ENCODE data around the gene SIGLEC11. TPM values are rescaled to one million over a fixed set of nuclear protein-coding genes. Genes with fewer than 3 reads are reported as not detected.
A peak's percentile ranks its signal among the peaks of the same experiment; 100 is the strongest.
"Not testable (repeated sequence)": the region's sequence is repeated elsewhere in the genome, so short reads cannot be mapped to it uniquely, and the experiment has no call there.

The SIGLEC11 gene
- total RNA-seq, 1 donor from 2014 or later = not detected

DNA sequence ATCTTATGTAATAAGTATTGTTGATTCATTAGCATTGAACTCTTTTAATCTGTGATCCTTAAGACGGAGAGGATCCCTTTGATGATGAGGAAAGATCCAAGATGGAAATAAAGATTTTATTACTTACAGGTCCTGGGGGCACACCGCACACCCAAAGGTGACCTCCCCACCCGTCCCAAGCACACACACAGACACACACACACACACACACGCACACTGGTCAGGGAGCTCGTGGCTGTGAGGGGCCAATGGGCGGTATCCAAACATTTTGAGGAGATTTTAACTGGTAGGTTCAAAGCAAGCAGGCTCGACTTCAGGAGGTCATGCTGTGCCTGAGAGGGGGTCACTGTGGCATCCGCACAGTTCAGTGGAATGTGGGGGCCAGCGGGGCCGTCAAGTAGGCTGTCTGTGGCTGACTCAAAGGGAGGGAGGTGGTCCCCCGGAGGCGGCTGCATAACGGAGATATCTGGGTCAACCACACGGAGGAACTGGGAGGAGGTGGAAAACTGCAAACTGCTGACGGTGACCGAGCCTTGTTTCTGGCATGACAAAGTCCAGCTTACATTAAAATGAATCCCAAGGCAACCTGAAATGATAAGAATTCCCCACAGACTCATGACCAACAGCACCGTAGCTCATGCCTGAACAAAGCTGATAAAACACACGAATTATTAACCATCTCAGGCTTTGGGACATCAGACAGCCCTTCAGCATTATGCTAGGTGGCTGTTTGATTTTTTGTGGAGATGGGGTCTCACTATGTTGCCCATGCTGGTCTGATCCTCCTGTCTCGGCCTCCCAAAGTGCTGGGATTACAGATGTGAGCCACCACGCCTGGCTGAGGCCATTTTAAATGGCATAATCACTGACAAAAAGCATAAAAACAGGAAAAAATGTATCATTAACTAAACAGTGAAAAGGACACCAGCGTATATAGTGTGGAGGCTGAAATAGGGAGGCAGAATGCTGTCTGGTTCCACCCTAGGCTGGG, 20.9 kb upstream of the SIGLEC11 start:
- DNase-seq (ENCODE audit: low read depth) = no peak

DNA sequence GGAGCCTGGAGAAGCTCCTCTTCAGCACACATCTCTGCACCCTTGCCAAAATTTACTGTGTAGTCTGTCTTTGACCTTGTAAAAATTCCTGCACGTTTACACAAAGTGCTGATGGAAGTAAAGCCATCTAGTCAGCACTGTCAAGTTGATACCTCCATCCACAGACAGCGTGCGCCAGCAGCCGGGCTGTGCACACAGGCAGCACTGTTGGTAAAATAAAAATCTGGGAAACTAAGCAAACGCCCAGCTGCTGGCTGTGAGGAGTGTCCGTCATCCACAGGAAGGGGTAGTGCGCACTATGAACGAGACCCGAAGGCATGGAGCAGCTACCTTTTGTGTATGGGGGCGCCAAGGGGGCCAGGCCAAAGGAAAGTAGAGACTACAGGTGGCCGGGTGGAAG, 17.4 kb upstream of the SIGLEC11 start:
- no peak for DNase-seq (ENCODE audit: low read depth)

DNA sequence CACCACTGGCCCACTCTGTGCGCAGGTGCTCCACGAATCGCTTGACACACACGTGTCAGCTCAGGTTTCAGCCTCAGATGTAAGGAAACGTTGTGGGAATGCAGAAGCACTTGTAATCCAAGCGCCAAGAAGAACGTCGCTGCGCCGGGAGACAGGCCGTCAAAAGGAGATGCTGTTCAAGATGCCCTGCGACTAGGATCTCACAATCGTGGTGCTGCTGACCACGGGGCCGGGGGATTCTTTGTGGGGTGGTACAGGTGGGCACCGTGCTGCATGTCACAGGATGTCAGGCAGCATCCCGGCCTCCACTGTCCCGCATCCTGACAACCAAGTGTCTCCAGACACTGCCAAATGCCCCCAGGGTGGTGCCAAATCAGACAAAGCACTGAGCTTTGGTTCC, 16.9 kb upstream of the SIGLEC11 start:
- no peak for DNase-seq (ENCODE audit: low read depth)

DNA sequence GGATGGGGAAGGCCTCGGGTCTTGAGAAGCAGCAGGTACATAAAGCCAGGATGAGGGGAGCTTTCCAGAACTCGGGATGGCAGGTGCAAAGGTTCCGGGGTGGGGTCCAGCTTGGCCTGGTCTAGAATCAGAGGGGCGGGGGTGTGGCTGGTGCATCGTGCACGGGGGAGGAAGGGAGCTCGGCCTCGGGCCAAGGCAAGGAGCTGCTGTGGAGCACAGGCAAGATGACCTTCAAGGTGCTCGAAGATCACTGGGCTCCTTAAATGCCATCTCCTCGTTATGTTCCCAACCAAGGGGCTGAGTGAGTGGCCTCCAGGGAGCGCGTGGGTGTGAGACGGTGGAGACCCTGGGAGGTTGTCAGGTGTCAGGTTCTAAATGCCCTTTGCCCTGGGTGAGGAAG, 16.1 kb upstream of the SIGLEC11 start:
- no peak for DNase-seq (ENCODE audit: low read depth)

DNA sequence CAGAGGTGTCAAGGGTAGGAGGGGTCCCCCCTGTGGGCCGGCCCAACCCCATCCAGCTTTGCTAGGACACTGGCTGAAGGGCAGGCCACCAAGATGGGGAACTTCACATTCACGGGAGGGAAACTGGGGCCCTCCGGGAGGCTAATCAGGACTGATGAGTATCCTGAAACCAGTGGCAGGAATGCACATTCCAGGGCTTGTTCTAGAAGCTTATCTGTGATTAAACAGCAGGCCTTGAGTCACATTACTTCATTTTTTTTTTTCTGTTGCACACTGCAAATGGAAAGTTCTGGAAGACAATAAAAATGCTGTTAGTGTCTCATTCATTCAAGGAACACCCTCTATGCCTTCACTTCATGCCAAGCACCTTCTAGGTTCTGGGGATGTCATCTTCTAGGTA, 15.5 kb upstream of the SIGLEC11 start:
- DNase-seq (ENCODE audit: low read depth) = no peak

DNA sequence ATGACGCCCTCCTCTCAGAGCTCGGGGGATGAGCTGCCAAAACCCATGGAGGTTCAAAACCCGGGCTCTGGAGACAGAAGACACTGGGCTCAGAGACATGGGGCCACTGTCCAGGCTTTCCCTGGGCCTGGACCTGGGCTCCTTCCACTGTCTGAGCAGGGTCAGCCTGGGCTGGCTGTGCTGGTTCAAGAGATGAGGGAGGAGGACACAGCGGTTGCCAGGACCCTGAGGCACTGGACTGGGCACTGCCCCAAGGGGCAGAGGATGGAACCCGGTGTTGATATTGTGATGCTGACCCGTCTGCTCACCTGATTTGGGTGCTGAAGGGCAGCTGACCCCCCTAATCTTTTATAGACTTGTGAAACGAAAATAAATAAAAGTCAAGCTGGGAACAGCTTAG, 14.1 kb upstream of the SIGLEC11 start:
- no peak for DNase-seq (ENCODE audit: low read depth)

DNA sequence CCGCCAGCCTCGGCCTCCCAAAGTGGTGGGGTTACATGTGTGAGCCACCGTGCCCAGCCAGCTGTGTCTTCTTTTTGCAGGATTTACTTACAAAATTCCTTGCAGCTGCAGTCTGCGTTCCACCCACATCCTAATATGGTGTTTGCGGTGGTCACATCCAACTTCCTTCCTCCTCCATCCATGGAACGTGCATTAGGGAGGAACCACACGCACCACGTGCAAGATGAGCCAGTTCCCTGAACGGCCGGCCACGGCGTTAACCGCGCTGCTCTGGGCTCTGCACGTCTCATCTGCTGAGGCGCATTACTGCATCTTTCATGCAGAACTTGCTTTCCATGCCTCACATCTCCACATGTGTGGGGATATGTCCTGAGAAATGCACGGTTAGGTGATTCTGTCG, 13.0 kb upstream of the SIGLEC11 start:
- no peak for DNase-seq (ENCODE audit: low read depth)

DNA sequence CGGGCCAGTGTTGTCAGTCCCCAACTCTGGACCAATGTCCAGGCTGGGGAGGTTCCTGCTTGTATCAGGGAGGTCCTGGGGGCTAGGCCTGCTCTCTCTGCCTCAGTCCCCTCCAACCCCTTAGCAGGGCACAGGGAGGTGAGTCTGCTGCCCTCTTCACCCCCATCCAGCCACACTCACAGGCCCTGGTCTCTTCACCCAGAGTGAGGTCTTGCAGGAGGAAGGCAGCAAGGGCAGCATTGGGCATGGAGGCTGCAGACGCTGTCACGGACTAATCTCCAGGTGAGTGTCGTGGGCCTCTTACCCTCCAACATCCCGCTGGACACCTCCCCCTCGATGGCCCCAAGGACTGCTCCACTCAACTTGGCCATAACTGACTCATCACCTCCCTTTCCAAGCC, 11.9 kb upstream of the SIGLEC11 start:
- DNase-seq (ENCODE audit: low read depth) = no peak

DNA sequence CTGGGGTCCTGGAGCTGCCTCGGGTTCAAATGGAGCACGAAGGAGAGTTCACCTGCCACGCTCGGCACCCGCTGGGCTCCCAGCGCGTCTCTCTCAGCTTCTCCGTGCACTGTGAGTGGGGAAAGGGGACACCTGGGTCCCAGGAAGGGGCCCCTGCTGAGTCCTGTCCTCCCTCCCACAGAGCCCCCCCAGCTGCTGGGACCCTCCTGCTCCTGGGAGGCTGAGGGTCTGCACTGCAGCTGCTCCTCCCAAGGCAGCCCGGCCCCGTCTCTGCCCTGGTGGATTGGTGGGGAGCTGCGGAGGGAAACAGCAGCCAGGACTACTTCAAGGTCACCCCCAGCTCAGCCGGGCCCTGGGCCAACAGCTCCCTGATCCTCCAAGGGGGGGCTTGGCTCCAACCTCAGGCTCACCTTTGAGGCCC, 11.0 kb upstream of the SIGLEC11 start:
- DNase-seq (ENCODE audit: low read depth) = no peak

DNA sequence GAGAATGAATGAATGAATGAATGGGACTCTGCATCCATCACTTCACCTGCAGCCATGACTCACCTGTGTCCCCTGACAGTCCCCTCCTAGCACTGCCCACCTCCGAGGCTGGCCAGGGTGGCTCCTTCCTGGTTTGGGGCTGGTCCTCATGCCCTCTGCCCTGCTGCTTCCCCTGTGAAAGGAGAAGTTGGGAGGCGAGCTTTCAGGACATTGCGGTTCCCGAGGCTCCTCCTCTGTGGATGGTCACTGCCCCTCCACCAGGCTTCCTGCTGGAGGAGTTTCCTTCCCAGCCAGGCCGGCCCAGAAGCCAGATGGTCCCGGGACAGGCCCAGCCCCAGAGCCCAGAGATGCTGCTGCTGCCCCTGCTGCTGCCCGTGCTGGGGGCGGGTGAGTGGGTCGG, 8.4 kb upstream of the SIGLEC11 start:
- DNase-seq (ENCODE audit: low read depth) = not testable (repeated sequence)

DNA sequence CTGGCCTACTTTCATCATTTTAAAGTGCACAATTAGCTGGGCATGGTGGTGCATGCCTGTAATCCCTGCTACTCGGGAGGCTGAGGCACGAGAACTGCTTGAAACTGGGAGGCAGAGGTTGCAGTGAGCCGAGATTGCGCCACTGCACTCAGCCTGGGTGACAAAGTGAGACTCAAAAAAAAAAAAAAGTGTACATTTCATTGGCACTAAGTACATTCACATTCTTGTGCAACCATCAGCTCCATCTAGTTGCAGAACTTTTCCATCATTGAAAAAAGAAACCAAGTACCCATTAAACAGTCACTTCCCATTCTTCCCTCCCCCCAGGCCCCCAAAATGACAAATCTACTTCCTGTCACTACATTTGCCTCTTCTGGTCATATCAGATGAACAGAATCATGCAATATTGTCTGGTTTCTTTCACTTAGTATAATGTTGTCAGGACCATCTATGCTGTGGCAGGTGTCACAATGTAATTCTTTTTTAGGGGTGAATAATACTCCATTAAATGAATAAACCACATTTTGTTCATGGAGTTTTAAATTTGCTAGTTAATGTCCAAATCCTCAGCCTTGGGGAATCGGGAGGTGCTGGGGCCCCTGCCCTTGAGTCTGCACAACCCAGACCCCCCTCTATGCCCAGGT, 7.4 kb upstream of the SIGLEC11 start:
- no peak for DNase-seq (ENCODE audit: low read depth)

DNA sequence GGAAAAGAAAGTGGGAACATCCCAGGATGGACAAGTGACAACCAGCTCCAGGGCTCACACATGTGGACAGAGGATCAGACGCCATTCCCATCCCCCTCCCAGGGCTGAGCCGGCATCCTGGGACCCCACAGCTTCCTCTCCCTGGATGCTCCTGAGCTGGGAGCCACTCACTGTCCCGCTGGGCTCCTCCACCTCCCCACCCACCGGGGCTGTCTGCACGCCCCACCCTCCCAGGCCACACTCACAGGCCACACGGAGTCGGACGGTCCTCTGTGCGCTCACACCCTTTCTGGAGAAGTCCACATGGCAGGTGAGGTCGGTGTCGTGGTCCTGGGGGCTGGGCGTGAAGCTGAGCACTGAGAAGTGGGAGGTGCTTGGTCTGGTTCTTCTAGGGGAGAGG, 1.1 kb downstream of the SIGLEC11 start:
- DNase-seq (ENCODE audit: low read depth) = not testable (repeated sequence)

DNA sequence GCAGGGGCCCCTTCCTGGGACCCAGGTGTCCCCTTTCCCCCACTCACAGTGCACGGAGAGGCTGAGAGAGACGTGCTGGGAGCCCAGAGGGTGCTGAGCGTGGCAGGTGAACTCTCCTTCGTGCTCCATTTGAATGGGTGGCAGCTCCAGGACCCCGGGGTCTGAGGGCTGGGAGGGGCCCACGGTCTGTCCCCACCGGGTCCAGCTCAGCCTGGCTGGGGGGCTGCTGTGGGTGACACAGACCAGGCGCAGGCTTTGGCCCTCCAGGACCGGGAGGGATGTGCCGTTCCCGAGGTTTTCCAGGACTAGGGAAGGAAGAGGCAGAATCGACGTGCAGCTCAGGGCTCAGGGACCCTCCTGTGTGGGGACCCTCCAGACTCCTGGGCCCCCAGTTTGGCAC, 2.4 kb downstream of the SIGLEC11 start:
- DNase-seq (ENCODE audit: low read depth) = not testable (repeated sequence)

DNA sequence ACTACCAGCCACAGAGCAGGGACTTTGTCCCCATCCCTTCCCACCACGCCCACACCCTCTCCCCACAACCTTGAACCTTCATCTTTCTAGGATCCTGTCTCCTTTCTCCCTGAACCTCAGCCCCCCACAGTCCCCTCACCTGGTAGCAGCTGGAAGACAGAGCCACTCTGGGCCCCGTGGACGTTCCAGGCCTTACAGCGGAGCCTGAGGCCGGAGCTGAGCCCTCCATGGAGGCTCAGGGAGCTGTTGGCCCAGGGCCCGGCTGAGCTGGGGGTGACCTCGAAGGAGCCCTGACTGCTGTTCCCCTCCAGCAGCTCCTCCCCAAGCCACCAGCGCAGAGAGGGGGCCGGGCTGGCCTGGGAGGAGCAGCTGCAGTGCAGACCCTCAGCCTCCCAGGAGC, 2.8 kb downstream of the SIGLEC11 start:
- DNase-seq (ENCODE audit: low read depth) = not testable (repeated sequence)

DNA sequence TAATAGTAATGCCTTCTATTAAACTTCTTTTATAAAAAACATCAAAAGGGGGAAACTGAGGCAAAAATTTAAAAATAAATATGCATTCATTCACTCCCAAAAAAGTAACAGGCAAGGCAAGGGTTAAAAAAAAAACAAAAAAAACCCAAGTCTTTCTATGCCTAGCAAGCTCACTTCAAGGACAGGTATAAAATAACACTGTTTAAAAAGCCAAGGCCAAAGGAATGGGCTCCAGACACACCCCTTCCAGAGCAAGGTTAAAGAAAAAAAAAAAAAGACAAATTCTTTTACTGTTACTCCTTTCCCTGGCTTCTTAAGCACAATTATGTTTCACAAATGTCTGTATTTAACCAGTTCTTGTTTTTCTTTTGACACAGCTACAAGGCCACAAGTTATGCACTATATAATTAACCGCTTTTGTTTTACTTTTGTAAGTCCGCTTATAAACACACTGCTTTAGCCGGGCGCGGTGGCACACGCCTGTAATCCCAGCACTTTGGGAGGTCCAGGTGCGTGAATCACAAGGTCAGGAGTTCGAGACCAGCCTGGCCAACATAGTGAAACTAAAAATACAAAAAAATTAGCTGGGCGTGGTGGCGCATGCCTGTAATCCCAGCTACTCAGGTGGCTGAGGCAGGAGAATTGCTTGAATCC, 3.6 kb downstream of the SIGLEC11 start:
- no peak for DNase-seq (ENCODE audit: low read depth)

DNA sequence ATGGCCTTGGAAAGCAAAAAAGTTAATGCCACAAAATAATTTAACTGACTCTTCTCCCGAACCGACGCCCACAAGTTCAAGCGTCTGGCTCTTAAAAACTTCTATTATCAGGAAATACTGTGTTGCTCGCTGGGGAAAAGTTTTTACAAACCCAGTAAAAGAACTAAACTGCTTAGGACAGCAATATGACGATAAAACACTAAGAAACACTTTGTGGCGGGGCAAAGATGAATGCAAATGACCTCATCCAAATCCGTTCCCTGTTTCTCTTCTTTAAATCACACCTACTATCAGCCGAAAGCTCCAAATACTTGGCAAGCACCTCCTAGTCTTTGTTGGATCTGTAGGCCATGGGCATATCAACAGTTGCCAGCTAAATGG, 4.9 kb downstream of the SIGLEC11 start:
- DNase-seq (ENCODE audit: low read depth) = no peak

DNA sequence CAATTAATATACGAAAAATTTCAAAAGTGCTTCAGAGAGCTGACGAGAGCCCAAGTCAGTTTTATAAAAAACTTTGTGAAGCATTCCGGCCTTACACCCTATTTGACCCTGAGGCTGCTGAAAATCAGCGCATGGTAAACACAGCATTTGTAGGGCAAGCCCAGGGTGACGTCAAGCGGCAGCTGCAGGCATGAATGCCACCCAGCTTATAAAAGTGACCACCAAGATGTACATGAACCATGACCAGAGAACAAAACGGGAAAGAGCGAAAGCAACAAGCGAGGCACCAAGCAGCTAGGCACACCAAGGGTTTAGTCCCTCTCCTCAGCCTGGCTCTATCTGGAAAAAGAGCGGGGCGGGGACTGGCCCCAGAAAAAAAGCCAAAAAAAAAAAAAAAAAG, 6.0 kb downstream of the SIGLEC11 start:
- DNase-seq (ENCODE audit: low read depth) = peak; percentile 15

DNA sequence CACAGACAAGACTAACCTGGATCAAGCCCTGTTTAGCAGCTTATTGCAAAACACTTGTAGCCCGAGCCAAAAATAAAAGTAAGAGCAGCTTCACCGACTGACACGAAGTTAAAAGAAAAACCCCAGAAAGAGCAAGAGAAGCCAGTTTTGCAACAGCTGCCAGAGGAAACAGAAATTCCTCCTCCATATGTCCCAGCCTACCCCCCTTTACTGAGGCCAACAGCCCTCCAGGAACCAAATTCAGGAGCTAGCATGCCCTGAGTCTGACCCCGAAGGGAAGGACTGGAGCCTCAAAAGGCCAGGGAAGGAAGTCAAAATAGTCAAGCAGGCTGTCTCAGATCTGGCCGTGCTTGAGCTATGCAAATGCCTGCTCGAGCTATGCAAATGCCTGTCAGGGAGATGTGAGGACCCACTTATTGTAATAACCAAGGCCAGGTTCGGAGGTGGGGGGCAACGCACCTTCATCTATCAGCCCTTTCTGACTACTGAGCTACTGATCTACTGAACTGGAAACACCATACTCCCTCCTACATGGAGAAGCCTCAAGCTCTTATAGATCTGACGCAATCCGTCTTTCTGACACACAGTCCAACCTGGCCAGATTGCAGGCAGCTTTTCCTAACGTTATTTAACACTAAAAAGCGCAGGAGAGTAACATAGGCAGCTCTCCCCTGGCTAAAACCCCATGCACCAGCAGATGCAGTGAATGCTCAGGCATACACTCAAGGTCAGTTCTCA, 6.7 kb downstream of the SIGLEC11 start:
- no peak for DNase-seq (ENCODE audit: low read depth)

DNA sequence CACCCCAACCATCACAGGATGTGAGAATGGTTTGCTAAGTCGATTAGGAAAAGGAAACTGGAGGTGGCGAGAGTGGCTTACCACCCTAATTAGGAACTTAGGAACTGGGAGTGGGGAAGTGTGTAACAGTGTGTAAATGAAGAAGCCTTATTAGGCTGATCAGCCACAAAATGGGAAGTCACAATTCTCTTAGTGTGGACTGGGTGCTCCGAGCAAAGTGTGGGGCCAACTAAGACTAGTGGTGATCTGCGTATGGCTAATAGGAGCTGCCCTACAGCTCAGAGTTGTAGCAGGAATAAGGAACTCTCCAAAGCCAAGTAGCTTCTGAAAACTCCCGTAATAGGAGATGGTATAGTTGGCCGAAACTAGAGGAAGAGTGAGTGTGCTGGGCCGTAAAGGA, 7.6 kb downstream of the SIGLEC11 start:
- no peak for DNase-seq (ENCODE audit: low read depth)

DNA sequence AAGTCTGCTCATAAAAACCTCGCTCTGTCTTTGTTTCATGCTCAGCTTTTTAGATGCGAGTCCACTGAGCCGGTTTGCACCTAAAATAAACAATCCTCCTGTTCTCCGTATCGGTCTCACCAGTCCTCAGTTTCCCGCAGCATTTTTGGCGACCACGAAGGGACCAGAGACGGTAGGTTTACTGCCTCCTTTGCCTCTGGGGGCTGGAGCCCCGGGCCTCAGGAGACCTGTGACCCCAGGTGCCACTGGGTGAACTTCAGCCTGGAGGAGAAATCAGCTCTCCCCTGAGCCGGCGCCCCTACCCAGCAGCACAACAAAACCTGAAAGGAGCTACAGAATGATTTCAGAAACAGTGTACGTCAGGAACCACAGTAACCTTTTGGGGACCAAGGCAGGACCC, 8.1 kb downstream of the SIGLEC11 start:
- no peak for DNase-seq (ENCODE audit: low read depth)

DNA sequence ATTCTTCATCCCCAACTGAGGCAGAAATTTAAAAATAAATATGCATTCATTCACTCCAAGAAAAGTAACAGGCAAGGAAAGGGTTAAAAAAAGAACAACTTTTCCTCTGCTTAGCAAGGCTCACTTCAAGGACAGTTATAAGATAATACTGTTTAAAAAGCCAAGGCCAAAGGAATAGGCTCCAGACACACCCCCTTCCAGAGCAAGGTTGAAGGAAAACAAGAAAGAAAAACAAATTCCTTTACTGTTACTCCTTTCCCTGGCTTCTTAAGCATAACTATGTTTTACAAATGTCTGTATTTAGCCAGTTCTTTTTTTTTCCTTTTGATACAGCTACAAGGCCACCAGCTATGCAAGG, 8.5 kb downstream of the SIGLEC11 start:
- DNase-seq (ENCODE audit: low read depth) = no peak

Measured in renal cortical epithelial cell (primary cell).